ENCODE results near the gene AIF1. TPM values are rescaled to one million over a fixed set of nuclear protein-coding genes. Genes with fewer than 3 reads are reported as not detected.
A peak's percentile ranks its signal among the peaks of the same experiment; 100 is the strongest.

AIF1 gene
- total RNA-seq, 3 donors from 2014 or later: 26.9 to 54.1 (median 28.2) TPM

GRCh38 chr6:31617010-31617409 lies 2.0 kb downstream of the AIF1 start:
- intact Hi-C loops (cut with DNase I; ENCODE audit: low total_unique reads): no loop called here
- H3K4me3 ChIP-seq: no peak overlapping the region
- H3K27ac ChIP-seq: no peak overlapping the region
- no peaks in the 10 kb centered on the region for H3K36me3 ChIP-seq
- H3K9me3 ChIP-seq: no peaks in the 10 kb centered on the region
- no peaks in the 10 kb centered on the region for H3K27me3 ChIP-seq
- peaks cover 3 to 5% of the 10 kb centered on the region in 2 donors for H3K4me1 ChIP-seq
- TF ChIP-seq POLR2A (IDR thresholded peaks at IDR 0.05) (no peak), POLR2AphosphoS5 (IDR thresholded peaks at IDR 0.05) (no peak), CTCF (IDR thresholded peaks at IDR 0.05) (no peak)
- no peak for DNase-seq (ENCODE audit: low spot score in 2 of 2)

- Histone ChIP-seq H3K4me3 (peak overlapping the region; percentile 79 to 93 (median 89)), H3K27me3 (no peaks in the 10 kb centered on the region), H3K4me1 (peaks cover 8 to 10% of the 10 kb centered on the region in 2 donors), H3K36me3 (peaks cover 6% of the 10 kb centered on the region), H3K27ac (peak overlapping the region; percentile 98 to 99), H3K9me3 (no peaks in the 10 kb centered on the region)
- peak; percentile 98 to 99 for DNase-seq (ENCODE audit: low spot score in 2 of 2)
- intact Hi-C loops (cut with DNase I; ENCODE audit: low total_unique reads): no loop called here
- TF ChIP-seq POLR2AphosphoS5 (IDR thresholded peaks at IDR 0.05) (peak; percentile 95 to 98 (median 97)), POLR2A (IDR thresholded peaks at IDR 0.05) (peak; percentile 96), CTCF (IDR thresholded peaks at IDR 0.05) (no peak)
Observed at GRCh38 chr6:31619805-31620585, 5.0 kb downstream of the AIF1 start.

GRCh38 chr6:31620586-31621319 lies 5.7 kb downstream of the AIF1 start, which contains the start of gene PRRC2A:
PRRC2A (plus strand) TSS chr6:31620715; CDS start chr6:31622790, 2,075 bp downstream.
- Histone ChIP-seq H3K9me3 (no peaks in the 10 kb centered on the region), H3K4me3 (peak within 1 kb of the TSS; percentile 79 to 93 (median 89)), H3K27ac (peak within 1 kb of the TSS; percentile 99), H3K4me1 (peaks cover 8 to 10% of the 10 kb centered on the region in 2 donors), H3K36me3 (peaks cover 12% of the 10 kb centered on the region), H3K27me3 (no peaks in the 10 kb centered on the region)
- DNase-seq (ENCODE audit: low spot score in 2 of 2): peak; percentile 76 to 96
- peak; percentile 85 for TF ChIP-seq POLR2A (IDR thresholded peaks at IDR 0.05)
- no peak for TF ChIP-seq CTCF (IDR thresholded peaks at IDR 0.05)
- TF ChIP-seq POLR2AphosphoS5 (IDR thresholded peaks at IDR 0.05): peak in 2 of 3 donors; percentile 37 to 45
- intact Hi-C loops (cut with DNase I; ENCODE audit: low total_unique reads): no loop called here

- no peaks in the 10 kb centered on the region for H3K27me3 ChIP-seq
- peak overlapping the region; percentile 79 to 93 (median 89) for H3K4me3 ChIP-seq
- peak overlapping the region; percentile 99 for H3K27ac ChIP-seq
- TF ChIP-seq POLR2A (IDR thresholded peaks at IDR 0.05) (no peak), POLR2AphosphoS5 (IDR thresholded peaks at IDR 0.05) (no peak), CTCF (IDR thresholded peaks at IDR 0.05) (no peak)
- no peaks in the 10 kb centered on the region for H3K9me3 ChIP-seq
- DNase-seq (ENCODE audit: low spot score in 2 of 2): no peak
- intact Hi-C loops (cut with DNase I; ENCODE audit: low total_unique reads): no loop called here
- peaks cover 12% of the 10 kb centered on the region for H3K36me3 ChIP-seq
- H3K4me1 ChIP-seq: peaks cover 8 to 10% of the 10 kb centered on the region in 2 donors
Observed at GRCh38 chr6:31621320-31621939, 6.4 kb downstream of the AIF1 start.

Measured in breast epithelium (tissue), 4 donors.